GM18507 (cell line): ENCODE results near the gene USP28.

Experiments used
- DNase-seq: peaks from one replicate; pipeline ENCODE4 v3.0.0; 2011; ENCODE audit warnings: low read depth; ENCODE audit not compliant: insufficient read length; ENCODE audit errors: extremely low spot score
- FAIRE-seq: peaks from 2 replicates; lab custom pipeline; 2011; peaks lifted over from hg19 to GRCh38; lab: Jason Lieb, UNC

USP28 gene

DNA sequence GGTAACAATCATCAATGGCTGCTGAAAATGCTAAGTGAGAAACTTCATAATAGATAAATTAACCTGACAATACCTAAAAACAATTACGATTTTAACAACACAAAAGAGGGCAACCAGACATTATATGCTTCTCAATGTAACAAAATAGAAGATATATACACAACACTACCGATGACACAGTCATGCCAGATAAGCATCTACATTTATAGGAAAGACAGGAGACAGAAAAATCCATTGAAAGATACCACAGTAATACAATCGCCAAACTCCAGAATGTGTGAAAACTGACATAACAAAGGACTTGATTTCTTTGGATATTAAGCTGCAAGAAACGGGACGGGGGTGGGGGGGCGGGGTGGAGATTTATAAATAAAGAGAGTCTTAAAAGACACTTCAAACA lies 28.3 kb downstream of the USP28 start:
- FAIRE-seq (no peak), DNase-seq (no peak)

GRCh38 chr11:113841691-113842090 lies 33.7 kb downstream of the USP28 start:
- FAIRE-seq = no peak

DNA sequence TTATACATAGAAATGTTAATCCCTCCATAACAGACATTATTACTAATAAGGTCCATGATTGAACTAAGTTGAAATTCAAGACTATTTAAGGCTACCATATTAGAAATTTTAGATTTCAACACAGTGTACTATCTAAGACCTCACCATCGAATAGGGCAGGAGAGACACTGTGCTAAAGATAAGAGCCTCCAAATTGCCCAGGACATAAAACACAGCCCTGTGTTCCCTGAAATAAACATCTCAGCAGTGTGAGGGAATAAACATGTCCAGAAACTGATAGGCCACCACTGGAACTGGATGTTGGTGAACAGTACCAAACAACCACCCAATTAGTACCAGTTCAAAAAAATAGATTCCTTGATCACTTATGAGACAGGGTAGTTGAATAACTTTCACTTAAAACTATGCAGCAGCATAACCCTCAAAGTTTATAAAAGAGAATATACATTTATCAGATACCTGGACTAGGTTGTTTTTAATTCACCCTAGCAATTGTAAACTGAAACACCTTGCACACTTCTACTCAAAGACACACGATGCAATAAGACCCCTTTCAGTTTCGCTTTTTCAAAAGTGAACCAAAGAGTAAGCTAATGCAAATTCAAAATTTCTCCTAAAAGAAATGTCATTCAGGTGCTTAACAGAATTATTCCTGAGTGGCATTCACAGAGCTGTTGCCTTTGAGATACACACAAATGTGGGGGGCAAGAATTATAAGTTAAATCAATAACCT lies 34.3 kb downstream of the USP28 start:
- peak; percentile 63 for FAIRE-seq
- no peak for DNase-seq

More at GRCh38 chr11:113841691-113842090, 33.7 kb downstream of the USP28 start:
- DNase-seq = no peak

- FAIRE-seq = peak; percentile 63
- DNase-seq = peak; percentile 12
These were observed 35.5 kb downstream of the USP28 start for GRCh38 chr11:113839842-113840241.

DNA sequence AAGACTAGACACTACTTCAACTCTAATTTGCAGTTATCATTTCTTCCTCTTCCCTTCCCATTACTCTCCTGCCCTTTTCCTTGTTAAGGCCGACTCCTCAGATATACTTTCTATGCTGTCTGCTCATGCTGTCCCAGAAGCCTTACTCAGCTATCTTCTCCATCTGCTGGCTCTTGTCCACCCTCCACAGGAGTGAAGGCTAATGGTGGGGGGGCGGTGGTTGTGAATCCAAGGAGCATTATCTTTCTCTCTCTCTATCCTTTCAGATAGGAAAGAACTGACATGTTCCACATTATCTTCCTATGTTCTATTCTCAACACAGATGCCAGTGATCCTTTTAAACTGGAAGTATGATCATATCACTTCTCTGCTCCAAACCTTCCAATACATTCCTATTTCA lies 37.4 kb downstream of the USP28 start:
- DNase-seq (no peak), FAIRE-seq (no peak)

DNA sequence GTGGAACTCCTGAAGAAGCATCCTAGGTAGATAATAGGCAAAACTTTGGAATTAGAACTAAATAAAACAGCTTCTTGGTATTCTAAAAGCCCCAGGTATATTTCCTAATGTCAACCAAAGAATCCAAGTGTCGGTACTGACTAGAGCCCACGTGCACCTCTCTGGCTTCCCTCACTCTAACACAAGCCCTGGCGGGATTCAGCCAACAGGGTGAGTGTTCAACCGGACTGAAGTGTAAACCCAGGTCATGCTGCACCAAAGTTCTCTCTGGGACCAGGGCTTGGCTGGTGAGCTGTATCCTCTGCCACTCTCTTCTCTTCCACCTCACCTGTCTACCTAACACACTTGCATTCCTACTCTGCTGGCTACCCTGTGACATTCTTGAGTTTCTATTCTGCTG lies 40.1 kb downstream of the USP28 start:
- FAIRE-seq (no peak), DNase-seq (no peak)

GRCh38 chr11:113833151-113833550 lies 42.2 kb downstream of the USP28 start:
- DNase-seq = no peak
- no peak for FAIRE-seq

DNA sequence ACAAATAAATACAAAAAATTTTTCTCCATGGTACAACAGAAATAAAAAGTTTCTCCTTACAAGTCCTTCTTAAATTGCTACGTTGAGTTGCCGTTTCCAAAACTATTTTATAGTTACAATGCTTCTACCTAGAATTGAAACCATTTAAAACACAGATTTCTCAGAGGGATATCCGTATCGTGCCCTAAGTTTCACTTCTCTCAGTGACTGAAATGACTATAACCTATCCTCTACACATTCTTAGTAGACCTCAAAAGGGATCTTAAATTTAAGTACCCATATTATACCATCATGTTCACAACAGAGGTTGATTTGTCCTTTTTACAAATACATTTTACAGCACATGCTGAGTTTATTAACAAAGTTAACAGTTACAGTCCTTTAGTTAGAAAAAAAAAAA lies 44.1 kb downstream of the USP28 start:
- DNase-seq = peak; percentile 12
- FAIRE-seq = peak; percentile 36

- DNase-seq (no peak), FAIRE-seq (no peak)
These were observed 45.6 kb downstream of the USP28 start for GRCh38 chr11:113829751-113830150.

GRCh38 chr11:113828191-113828590 lies 47.2 kb downstream of the USP28 start:
- no peak for DNase-seq
- FAIRE-seq = no peak

- no peak for DNase-seq
- FAIRE-seq = no peak
These were observed 47.9 kb downstream of the USP28 start for GRCh38 chr11:113827477-113827876.

DNA sequence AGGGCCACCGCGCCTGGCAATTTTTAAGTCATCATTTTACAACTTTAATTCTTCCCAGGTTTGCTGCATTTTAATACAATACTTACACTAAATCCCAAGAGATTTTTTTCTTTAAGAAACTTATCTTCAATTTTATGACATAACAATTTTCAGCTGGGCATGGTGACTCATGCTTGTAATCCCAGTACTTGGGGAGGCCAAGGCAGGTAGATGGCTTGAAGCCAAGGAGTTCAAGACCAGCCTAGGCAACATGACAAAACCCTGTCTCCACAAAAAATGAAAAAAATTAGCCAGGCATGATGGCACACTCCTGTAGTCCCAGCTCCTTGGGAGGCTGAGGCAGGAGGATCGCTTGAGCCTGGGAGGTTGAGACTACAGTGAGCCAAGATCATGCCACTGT lies 56.9 kb downstream of the USP28 start:
- no peak for DNase-seq
- FAIRE-seq = no peak

DNA sequence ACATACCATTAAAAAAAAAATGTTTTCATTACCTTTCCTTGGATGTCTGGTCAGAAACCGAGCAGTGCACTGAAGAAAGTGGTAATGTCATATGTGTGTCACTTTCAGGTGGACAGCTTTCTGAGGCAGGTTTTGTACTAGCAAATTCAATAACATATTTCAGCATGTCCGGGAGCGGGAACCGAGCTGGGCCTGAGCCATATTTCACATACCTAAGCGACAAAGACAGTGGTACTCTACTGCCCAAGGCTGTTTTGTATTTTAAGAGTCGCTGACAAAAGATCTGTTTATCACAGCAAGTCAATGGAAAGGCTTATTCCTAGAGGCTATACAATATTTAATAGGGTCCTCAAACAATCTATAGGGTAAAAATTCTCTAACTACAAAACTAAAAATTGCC lies 57.7 kb downstream of the USP28 start:
- FAIRE-seq (no peak), DNase-seq (no peak)

DNA sequence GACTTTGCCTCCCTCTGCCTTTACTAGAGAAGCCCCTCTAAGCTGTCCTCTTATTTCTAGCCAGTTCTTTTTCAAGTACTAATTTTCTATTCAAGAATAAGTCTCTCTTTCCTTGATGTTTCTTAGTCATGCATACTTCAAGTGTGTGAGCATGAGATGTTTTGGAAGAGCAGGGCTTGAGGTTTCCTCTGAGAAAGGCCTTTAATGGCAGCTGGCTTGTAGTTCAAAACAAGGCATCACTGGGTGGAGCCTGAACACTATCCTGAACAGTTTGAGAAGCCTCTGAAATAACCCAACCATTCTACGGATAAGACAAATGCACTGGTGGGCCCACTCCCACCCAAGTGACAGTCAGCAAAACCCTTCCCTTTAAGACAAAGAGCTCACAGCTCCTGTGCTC lies 58.2 kb downstream of the USP28 start:
- FAIRE-seq = no peak

DNA sequence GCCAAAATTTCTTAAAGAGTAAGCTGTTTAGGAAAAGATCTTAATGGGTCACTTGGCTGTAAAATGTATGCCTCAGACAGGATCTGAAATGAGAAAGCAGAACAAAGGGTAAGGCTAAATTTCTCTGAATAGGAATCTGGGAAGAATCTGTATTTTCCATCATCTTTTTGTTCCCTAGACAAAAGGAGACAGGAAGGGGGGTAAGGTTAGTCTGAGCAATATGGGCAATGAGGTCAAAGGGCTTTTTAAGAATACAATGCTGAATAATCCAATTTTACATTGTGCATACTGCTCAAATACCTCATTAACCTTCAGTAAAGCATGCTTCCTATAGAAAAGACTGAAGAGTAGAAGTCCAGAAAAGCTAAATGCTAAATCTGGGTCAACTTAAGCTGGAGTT lies 61.2 kb downstream of the USP28 start:
- FAIRE-seq = no peak
- DNase-seq = no peak

More for the DNA sequence above, 58.2 kb downstream of the USP28 start:
- DNase-seq = no peak

DNA sequence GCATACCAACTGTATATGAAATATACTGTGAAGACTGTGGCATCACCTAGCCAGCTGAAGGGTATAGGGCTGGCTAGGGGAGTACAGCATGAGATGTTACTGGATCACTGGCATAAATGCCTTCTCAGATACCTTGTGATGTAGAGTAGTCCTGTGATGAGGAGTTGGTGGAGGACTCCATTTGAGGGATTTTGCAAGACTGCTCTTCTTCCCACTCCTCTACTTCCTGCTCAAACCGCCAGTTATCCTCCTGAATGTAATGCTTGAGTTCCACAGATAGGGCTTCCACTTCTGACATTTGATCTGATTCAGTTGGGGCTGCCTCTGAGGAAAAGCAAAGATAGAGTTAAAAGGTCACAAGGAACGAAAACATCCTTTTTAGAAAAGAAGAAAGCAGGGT lies 66.4 kb downstream of the USP28 start:
- DNase-seq (no peak), FAIRE-seq (no peak)

GRCh38 chr11:113806406-113806805 lies 69.0 kb downstream of the USP28 start:
- DNase-seq (no peak), FAIRE-seq (peak; percentile 50)

- DNase-seq (no peak), FAIRE-seq (no peak)
These were observed 69.7 kb downstream of the USP28 start for GRCh38 chr11:113805640-113806039.

DNA sequence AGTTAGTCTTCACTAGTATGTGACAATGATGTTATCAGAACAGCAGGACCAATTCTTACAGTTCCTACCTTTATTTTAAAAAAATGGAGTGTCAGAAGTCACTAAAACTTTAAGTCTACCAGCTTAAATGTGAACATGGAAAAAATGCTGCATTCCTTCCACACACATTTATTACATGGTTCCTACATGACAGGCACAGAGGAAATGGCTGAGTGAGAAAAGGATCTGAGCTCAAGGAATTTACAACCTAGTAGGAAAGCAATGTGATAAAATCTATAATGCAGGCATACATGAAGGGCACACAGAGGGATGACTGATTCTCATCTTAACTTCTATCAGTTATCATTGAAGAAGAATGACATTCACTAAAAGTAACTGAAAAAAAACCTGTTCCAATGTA lies 72.8 kb downstream of the USP28 start:
- DNase-seq (no peak), FAIRE-seq (no peak)

GRCh38 chr11:113796663-113797259 lies 78.6 kb downstream of the USP28 start:
- peak; percentile 57 for FAIRE-seq
- DNase-seq = no peak

GRCh38 chr11:113789675-113790320 lies 85.6 kb downstream of the USP28 start:
- no peak for DNase-seq
- no peak for FAIRE-seq
